Loucy (cell line): ENCODE results near the gene MDN1.

Experiments used
- EZH2phosphoT487 ChIP-seq: fragments of 200-600 bp; IDR thresholded peaks from 2 replicates; pipeline ENCODE4 v1.6.1; 2018; ENCODE audit warnings: antibody characterized with exemption, mild to moderate bottlenecking, moderate library complexity, borderline replicate concordance
- TF ChIP-seq, protein P1 (sequence below): fragments of 200-600 bp; sonication (generic); conservative IDR thresholded peaks from 2 replicates; pipeline ENCODE4 v1.5.1; 2014; ENCODE audit warnings: mild to moderate bottlenecking, antibody characterized with exemption, low read length

DNA sequence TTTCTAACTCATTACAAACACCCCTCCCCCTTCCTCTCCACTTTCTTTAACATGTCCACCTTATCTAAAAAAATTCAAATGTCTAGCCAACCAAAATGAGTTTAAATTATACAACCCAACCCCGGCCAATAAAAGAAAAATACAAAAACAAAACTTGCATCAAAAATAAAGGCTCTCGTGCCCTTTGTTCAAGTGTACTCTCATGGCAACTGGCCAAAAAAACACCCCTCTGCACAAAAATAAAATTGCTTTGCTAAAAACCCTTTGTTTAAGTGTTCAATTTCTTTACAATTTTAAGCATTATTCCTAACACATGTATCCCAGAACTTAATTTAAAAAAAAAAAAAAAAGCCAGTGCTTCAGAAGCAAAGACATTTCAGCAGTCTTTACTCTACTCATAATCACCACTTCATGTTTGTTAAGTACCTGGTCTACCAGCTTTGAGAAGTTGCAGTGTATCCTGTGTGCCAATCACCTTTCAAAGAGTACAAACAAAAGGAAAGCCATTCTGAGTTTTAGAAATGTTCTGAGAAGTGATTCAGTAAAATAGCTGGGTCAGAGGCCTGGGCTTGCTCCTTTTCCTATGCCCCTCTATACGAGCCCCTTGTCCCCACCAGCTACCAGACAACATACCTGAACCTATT, 87.5 kb downstream of the MDN1 start:
- TF ChIP-seq, protein P1, sequence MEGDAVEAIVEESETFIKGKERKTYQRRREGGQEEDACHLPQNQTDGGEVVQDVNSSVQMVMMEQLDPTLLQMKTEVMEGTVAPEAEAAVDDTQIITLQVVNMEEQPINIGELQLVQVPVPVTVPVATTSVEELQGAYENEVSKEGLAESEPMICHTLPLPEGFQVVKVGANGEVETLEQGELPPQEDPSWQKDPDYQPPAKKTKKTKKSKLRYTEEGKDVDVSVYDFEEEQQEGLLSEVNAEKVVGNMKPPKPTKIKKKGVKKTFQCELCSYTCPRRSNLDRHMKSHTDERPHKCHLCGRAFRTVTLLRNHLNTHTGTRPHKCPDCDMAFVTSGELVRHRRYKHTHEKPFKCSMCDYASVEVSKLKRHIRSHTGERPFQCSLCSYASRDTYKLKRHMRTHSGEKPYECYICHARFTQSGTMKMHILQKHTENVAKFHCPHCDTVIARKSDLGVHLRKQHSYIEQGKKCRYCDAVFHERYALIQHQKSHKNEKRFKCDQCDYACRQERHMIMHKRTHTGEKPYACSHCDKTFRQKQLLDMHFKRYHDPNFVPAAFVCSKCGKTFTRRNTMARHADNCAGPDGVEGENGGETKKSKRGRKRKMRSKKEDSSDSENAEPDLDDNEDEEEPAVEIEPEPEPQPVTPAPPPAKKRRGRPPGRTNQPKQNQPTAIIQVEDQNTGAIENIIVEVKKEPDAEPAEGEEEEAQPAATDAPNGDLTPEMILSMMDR, result no peak
- TF ChIP-seq EZH2phosphoT487, result no peak
